Measurements from ENCODE around the gene IGSF3. TPM values are rescaled to one million over a fixed set of nuclear protein-coding genes. Genes with fewer than 3 reads are reported as not detected.
"Not testable (repeated sequence)": the region's sequence is repeated elsewhere in the genome, so short reads cannot be mapped to it uniquely, and the experiment has no call there.

The IGSF3 gene
- total and polyA plus RNA-seq, 7 donors = 0.34 to 1.2 (median 0.49) TPM

- H3K36me3 ChIP-seq (ENCODE audit: insufficient read depth in 1 of 2, low read depth in 1 of 2) = no peaks in the 10 kb centered on the region
- intact Hi-C loops (cut with DNase I) = no loop called here
- TF ChIP-seq, protein P1, sequence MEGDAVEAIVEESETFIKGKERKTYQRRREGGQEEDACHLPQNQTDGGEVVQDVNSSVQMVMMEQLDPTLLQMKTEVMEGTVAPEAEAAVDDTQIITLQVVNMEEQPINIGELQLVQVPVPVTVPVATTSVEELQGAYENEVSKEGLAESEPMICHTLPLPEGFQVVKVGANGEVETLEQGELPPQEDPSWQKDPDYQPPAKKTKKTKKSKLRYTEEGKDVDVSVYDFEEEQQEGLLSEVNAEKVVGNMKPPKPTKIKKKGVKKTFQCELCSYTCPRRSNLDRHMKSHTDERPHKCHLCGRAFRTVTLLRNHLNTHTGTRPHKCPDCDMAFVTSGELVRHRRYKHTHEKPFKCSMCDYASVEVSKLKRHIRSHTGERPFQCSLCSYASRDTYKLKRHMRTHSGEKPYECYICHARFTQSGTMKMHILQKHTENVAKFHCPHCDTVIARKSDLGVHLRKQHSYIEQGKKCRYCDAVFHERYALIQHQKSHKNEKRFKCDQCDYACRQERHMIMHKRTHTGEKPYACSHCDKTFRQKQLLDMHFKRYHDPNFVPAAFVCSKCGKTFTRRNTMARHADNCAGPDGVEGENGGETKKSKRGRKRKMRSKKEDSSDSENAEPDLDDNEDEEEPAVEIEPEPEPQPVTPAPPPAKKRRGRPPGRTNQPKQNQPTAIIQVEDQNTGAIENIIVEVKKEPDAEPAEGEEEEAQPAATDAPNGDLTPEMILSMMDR (IDR thresholded peaks at IDR 0.05) = no peak
- H3K4me1 ChIP-seq = no peaks in the 10 kb centered on the region
- H3K27ac ChIP-seq = no peak overlapping the region
- ATAC-seq (no peak), DNase-seq (no peak)
- H3K4me3 ChIP-seq = no peak overlapping the region
- no peaks in the 10 kb centered on the region for H3K9me3 ChIP-seq
- 91 to 95% (median 93%) methylated on average over 1 of the region's 1 CpG for WGBS, 3 donors
- H3K27me3 ChIP-seq (ENCODE audit: insufficient read depth in 3 of 3, low read length in 2 of 3) = no peaks in the 10 kb centered on the region
Observed at GRCh38 chr1:116565222-116565621, 102.3 kb downstream of the IGSF3 start.

- no peaks in the 10 kb centered on the region for H3K9me3 ChIP-seq
- no peak overlapping the region for H3K4me3 ChIP-seq
- no peaks in the 10 kb centered on the region for H3K27me3 ChIP-seq (ENCODE audit: insufficient read depth in 3 of 3, low read length in 2 of 3)
- WGBS, 3 donors = 95 to 100% (median 97%) methylated on average over 1 of the region's 1 CpG
- no peak for ATAC-seq
- no peaks in the 10 kb centered on the region for H3K4me1 ChIP-seq
- no peak overlapping the region for H3K27ac ChIP-seq
- TF ChIP-seq, protein P1 (IDR thresholded peaks at IDR 0.05) = no peak
- DNase-seq = no peak
- no peaks in the 10 kb centered on the region for H3K36me3 ChIP-seq (ENCODE audit: insufficient read depth in 1 of 2, low read depth in 1 of 2)
- intact Hi-C loops (cut with DNase I) = no loop called here
Observed at GRCh38 chr1:116564426-116564825, 103.1 kb downstream of the IGSF3 start.

- H3K27ac ChIP-seq; H3K4me1 ChIP-seq; intact Hi-C loops (cut with DNase I): not testable (repeated sequence)
Observed at GRCh38 chr1:116562465-116562864, 105.1 kb downstream of the IGSF3 start.

GRCh38 chr1:116561563-116561962 is 106.0 kb downstream of the IGSF3 start:
- Histone ChIP-seq H3K4me3 (no peak overlapping the region), H3K27me3 (ENCODE audit: insufficient read depth in 3 of 3, low read length in 2 of 3) (no peaks in the 10 kb centered on the region), H3K9me3 (no peaks in the 10 kb centered on the region), H3K36me3 (ENCODE audit: insufficient read depth in 1 of 2, low read depth in 1 of 2) (no peaks in the 10 kb centered on the region), H3K4me1 (no peaks in the 10 kb centered on the region), H3K27ac (no peak overlapping the region)
- DNase-seq (no peak), ATAC-seq (no peak)
- TF ChIP-seq, protein P1 (IDR thresholded peaks at IDR 0.05) = no peak
- intact Hi-C loops (cut with DNase I) = no loop called here

More at GRCh38 chr1:116562465-116562864, 105.1 kb downstream of the IGSF3 start:
- not testable (repeated sequence) for ATAC-seq; H3K36me3 ChIP-seq (ENCODE audit: insufficient read depth in 1 of 2, low read depth in 1 of 2); DNase-seq; H3K9me3 ChIP-seq; H3K27me3 ChIP-seq (ENCODE audit: insufficient read depth in 3 of 3, low read length in 2 of 3); H3K4me3 ChIP-seq
- WGBS, 3 donors = 94 to 98% (median 98%) methylated on average over 4 of the region's 4 CpGs

GRCh38 chr1:116560704-116561490 is 106.6 kb downstream of the IGSF3 start:
- Histone ChIP-seq H3K9me3 (no peaks in the 10 kb centered on the region), H3K36me3 (ENCODE audit: insufficient read depth in 1 of 2, low read depth in 1 of 2) (no peaks in the 10 kb centered on the region), H3K4me1 (peaks cover under 1% of the 10 kb centered on the region), H3K27me3 (ENCODE audit: insufficient read depth in 3 of 3, low read length in 2 of 3) (no peaks in the 10 kb centered on the region), H3K27ac (no peak overlapping the region), H3K4me3 (no peak overlapping the region)
- no peak for DNase-seq
- TF ChIP-seq, protein P1 (IDR thresholded peaks at IDR 0.05) = no peak
- 73 to 90% (median 77%) methylated on average over 4 of the region's 4 CpGs for WGBS, 3 donors
- intact Hi-C loops (cut with DNase I) = no loop called here
- ATAC-seq = no peak

Measured in psoas muscle (tissue), 8 donors.